ENCODE data around the gene SH2B3.

Gene SH2B3

GRCh38 chr12:111366075-111366474 is 39.6 kb upstream of the SH2B3 start:
- Histone ChIP-seq H3K27ac (no peak overlapping the region), H3K4me1 (peaks cover 6% of the 10 kb centered on the region), H3K9ac (no peak overlapping the region), H3K36me3 (ENCODE audit: control insufficient read depth, insufficient read depth, low read length) (no peaks in the 10 kb centered on the region), H3K4me2 (ENCODE audit: low read length) (no peak overlapping the region), H3K79me2 (no peaks in the 10 kb centered on the region), H3K9me3 (ENCODE audit: control insufficient read depth, low read length) (no peaks in the 10 kb centered on the region), H3K27me3 (ENCODE audit: control insufficient read depth, insufficient read depth, low read length) (no peaks in the 10 kb centered on the region), H3K4me3 (ENCODE audit: low read depth, low read length) (no peak overlapping the region), H2AFZ (no peak overlapping the region)
- no peak for TF ChIP-seq CTCF (IDR thresholded peaks at IDR 0.05)

- Histone ChIP-seq H3K79me2 (no peaks in the 10 kb centered on the region), H3K4me1 (peaks cover 6% of the 10 kb centered on the region), H3K27ac (no peak overlapping the region), H3K27me3 (ENCODE audit: control insufficient read depth, insufficient read depth, low read length) (no peaks in the 10 kb centered on the region), H3K9ac (no peak overlapping the region), H3K4me3 (ENCODE audit: low read depth, low read length) (no peak overlapping the region), H2AFZ (no peak overlapping the region), H3K4me2 (ENCODE audit: low read length) (no peak overlapping the region), H3K9me3 (ENCODE audit: control insufficient read depth, low read length) (no peaks in the 10 kb centered on the region), H3K36me3 (ENCODE audit: control insufficient read depth, insufficient read depth, low read length) (no peaks in the 10 kb centered on the region)
- TF ChIP-seq CTCF (IDR thresholded peaks at IDR 0.05), result no peak
Observed at GRCh38 chr12:111366583-111366982, 39.1 kb upstream of the SH2B3 start.

GRCh38 chr12:111367661-111368221 is 38.0 kb upstream of the SH2B3 start:
- Histone ChIP-seq H2AFZ (peak overlapping the region; percentile 92), H3K4me3 (ENCODE audit: low read depth, low read length) (peak overlapping the region; percentile 72), H3K27ac (no peak overlapping the region), H3K36me3 (ENCODE audit: control insufficient read depth, insufficient read depth, low read length) (no peaks in the 10 kb centered on the region), H3K27me3 (ENCODE audit: control insufficient read depth, insufficient read depth, low read length) (no peaks in the 10 kb centered on the region), H3K9me3 (ENCODE audit: control insufficient read depth, low read length) (no peaks in the 10 kb centered on the region), H3K4me1 (peaks cover 6% of the 10 kb centered on the region), H3K4me2 (ENCODE audit: low read length) (peak overlapping the region; percentile 63), H3K79me2 (no peaks in the 10 kb centered on the region), H3K9ac (no peak overlapping the region)
- no peak for TF ChIP-seq CTCF (IDR thresholded peaks at IDR 0.05)

GRCh38 chr12:111368291-111368787 is 37.4 kb upstream of the SH2B3 start:
- peak overlapping the region; percentile 16 for H3K9ac ChIP-seq
- H3K27ac ChIP-seq, result no peak overlapping the region
- H3K9me3 ChIP-seq (ENCODE audit: control insufficient read depth, low read length), result no peaks in the 10 kb centered on the region
- H3K36me3 ChIP-seq (ENCODE audit: control insufficient read depth, insufficient read depth, low read length), result no peaks in the 10 kb centered on the region
- peak overlapping the region; percentile 92 for H2AFZ ChIP-seq
- peaks cover 6% of the 10 kb centered on the region for H3K4me1 ChIP-seq
- no peak for TF ChIP-seq CTCF (IDR thresholded peaks at IDR 0.05)
- no peaks in the 10 kb centered on the region for H3K27me3 ChIP-seq (ENCODE audit: control insufficient read depth, insufficient read depth, low read length)
- peak overlapping the region; percentile 63 for H3K4me2 ChIP-seq (ENCODE audit: low read length)
- no peaks in the 10 kb centered on the region for H3K79me2 ChIP-seq
- peak overlapping the region; percentile 72 for H3K4me3 ChIP-seq (ENCODE audit: low read depth, low read length)

All from parathyroid adenoma (tissue), 2 donors.